Upper lobe of left lung (tissue), 4 donors: ENCODE data around the gene VENTX.

Source experiments
- POLR2AphosphoS5 ChIP-seq, 2 donors: sonication (generic); formaldehyde crosslinking; IDR thresholded peaks; one replicate each; pipeline ENCODE4 v1.5.1; 2017; ENCODE audit warnings: antibody characterized with exemption in 2 of 2
- TF ChIP-seq, protein P1 (sequence below), 6 experiments: fragments of 450-650 bp in 4 of 6; fragments of 200-600 bp in 2 of 6; sonication (generic) in 2 of 6; IDR thresholded peaks; one replicate each; pipeline ENCODE4 v1.5.1; 2016 to 2019; ENCODE audit warnings: antibody characterized with exemption in 6 of 6

DNA sequence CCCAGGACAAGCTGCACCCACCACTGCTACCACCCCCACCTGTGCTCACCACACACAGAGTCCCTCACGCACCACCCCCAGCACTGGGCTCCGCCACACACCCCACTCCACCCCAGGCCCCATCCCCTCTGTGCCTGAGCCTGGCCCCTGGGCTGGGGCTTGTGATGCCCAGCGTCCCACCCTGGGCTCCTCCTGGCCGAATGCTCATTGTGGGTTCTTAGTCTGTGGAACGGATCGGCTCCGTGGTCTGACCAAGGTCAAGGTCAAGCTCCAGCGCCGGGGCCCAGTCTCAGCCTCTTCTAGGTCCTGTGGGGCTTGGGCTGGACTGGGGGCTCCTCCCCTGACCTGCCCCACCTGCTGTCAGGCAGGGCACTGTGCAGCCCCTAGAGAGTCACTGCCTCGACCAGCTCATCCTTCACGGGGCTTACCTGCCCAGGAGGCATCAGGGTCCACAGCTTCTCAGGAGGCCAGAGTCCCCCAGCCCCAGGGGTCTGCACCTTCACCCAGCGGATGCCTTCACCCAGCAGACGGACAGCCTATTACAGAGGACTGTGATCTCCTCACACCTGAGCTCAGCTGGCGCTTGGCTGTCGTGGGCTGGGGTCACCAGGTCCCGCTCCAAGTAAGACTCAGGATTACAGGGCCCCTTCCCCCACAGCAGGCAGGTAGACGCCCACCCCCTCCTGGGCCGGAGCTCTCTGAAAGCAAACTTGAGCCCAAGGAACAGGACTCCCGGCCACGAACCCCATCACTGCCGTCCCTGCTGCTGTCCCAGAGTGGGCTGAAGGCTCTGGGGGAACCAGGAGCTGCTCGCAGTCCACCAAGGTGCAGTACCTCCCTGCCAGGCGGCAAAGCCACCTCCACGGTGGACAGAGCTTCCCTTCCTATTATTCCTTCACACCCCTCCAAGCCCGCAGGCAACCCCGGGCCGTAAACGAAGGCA, 22.9 kb upstream of the VENTX start:
- TF ChIP-seq, protein P1, sequence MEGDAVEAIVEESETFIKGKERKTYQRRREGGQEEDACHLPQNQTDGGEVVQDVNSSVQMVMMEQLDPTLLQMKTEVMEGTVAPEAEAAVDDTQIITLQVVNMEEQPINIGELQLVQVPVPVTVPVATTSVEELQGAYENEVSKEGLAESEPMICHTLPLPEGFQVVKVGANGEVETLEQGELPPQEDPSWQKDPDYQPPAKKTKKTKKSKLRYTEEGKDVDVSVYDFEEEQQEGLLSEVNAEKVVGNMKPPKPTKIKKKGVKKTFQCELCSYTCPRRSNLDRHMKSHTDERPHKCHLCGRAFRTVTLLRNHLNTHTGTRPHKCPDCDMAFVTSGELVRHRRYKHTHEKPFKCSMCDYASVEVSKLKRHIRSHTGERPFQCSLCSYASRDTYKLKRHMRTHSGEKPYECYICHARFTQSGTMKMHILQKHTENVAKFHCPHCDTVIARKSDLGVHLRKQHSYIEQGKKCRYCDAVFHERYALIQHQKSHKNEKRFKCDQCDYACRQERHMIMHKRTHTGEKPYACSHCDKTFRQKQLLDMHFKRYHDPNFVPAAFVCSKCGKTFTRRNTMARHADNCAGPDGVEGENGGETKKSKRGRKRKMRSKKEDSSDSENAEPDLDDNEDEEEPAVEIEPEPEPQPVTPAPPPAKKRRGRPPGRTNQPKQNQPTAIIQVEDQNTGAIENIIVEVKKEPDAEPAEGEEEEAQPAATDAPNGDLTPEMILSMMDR (IDR thresholded peaks at IDR 0.05): no peak
- TF ChIP-seq POLR2AphosphoS5 (IDR thresholded peaks at IDR 0.05): no peak
